HepG2 (cell line): ENCODE data around the gene EBP. TPM values are rescaled to one million over a fixed set of nuclear protein-coding genes. Genes with fewer than 3 reads are reported as not detected.
A peak's percentile ranks its signal among the peaks of the same experiment; 100 is the strongest.

Experiments used
- GABPB1 ChIP-seq: IDR thresholded peaks from 2 replicates; pipeline ENCODE4 v1.6.1; 2016; ENCODE audit warnings: mild to moderate bottlenecking, missing genetic modification reagents, moderate library complexity, missing compliant biosample characterization
- NFYC ChIP-seq: IDR thresholded peaks from 2 replicates; pipeline ENCODE4 v1.6.1; 2016; ENCODE audit warnings: missing genetic modification reagents, missing compliant biosample characterization
- POLR2A ChIP-seq, 2 experiments: IDR thresholded peaks; 2 replicates each; pipeline ENCODE4 v1.6.1; 2011; ENCODE audit warnings: low read depth in 2 of 2, low read length in 2 of 2, mild to moderate bottlenecking in 1 of 2, moderate library complexity in 1 of 2; ENCODE audit not compliant: insufficient read depth in 1 of 2
- RBFOX2 ChIP-seq: fragments of 200-400 bp; formaldehyde crosslinking; IDR thresholded peaks from 2 replicates; pipeline ENCODE4 v1.6.1; 2017; ENCODE audit warnings: low read depth, mild to moderate bottlenecking, low read length
- SAP130 ChIP-seq: IDR thresholded peaks from 2 replicates; pipeline ENCODE4 v1.6.1; 2016; ENCODE audit warnings: low read depth
- TAF15 ChIP-seq: fragments of 200-400 bp; formaldehyde crosslinking; IDR thresholded peaks from one replicate; pipeline ENCODE4 v1.6.1; 2018; ENCODE audit warnings: mild to moderate bottlenecking, low read depth, low read length; ENCODE audit not compliant: poor library complexity, severe bottlenecking
- ZFY ChIP-seq: sonication (generic); formaldehyde crosslinking; IDR thresholded peaks from 2 replicates; pipeline ENCODE4 v1.4.0; 2020; ENCODE audit warnings: missing genetic modification reagents
- ZNF264 ChIP-seq: sonication (generic); formaldehyde crosslinking; IDR thresholded peaks from 2 replicates; pipeline ENCODE4 v1.4.0; 2020; ENCODE audit warnings: missing genetic modification reagents
- polyA plus RNA-seq, 8 experiments: library from polyadenylated mRNA; depleted of rRNA in 3 of 8; stranded (reverse) in 7 of 8; unstranded in 1 of 8; fragments of >200 nt; fragmentation: Illumina TruSeq in 4 of 8; extraction: Trizol in 4 of 8; gene quantifications; 2 replicates each; pipeline versions ENCODE4 v1.2.1 to v1.2.3, GENCODE V29; 2011 to 2016; ENCODE audit warnings: low read depth in 4 of 8, missing spikeins in 1 of 8, mixed read lengths in 1 of 8; ENCODE audit not compliant: insufficient read depth in 1 of 8
- total RNA-seq, 5 experiments: library from RNA; depleted of rRNA; stranded (reverse); fragments of >200 nt; fragmentation: Illumina TruSeq; extraction: Trizol; gene quantifications; 2 replicates each; pipeline ENCODE4 v1.2.3, GENCODE V29; 2016; ENCODE audit warnings: low read depth in 1 of 5
- TF ChIP-seq, protein P1 (sequence below): sonication (generic); formaldehyde crosslinking; IDR thresholded peaks from 2 replicates; pipeline ENCODE4 v1.9.0; 2022; ENCODE audit warnings: missing genetic modification reagents, mild to moderate bottlenecking, borderline replicate concordance
- TF ChIP-seq, protein P2 (sequence below): IDR thresholded peaks from 2 replicates; pipeline ENCODE4 v1.6.1; 2012; ENCODE audit warnings: inconsistent platforms
- TF ChIP-seq, protein P3 (sequence below): sonication (generic); formaldehyde crosslinking; IDR thresholded peaks from 2 replicates; pipeline ENCODE4 v1.5.0; 2020; ENCODE audit warnings: mild to moderate bottlenecking, missing genetic modification reagents, borderline replicate concordance
- TF ChIP-seq, protein P4 (sequence below): sonication (generic); formaldehyde crosslinking; IDR thresholded peaks from 2 replicates; pipeline ENCODE4 v1.5.1; 2020; ENCODE audit warnings: mild to moderate bottlenecking, missing genetic modification reagents, moderate library complexity

Gene EBP
- total and polyA plus RNA-seq, 2 of the 13 experiments (the other 11 are each of a cell fraction or from before 2014, with no cell fraction given): 106 to 260 TPM

DNA sequence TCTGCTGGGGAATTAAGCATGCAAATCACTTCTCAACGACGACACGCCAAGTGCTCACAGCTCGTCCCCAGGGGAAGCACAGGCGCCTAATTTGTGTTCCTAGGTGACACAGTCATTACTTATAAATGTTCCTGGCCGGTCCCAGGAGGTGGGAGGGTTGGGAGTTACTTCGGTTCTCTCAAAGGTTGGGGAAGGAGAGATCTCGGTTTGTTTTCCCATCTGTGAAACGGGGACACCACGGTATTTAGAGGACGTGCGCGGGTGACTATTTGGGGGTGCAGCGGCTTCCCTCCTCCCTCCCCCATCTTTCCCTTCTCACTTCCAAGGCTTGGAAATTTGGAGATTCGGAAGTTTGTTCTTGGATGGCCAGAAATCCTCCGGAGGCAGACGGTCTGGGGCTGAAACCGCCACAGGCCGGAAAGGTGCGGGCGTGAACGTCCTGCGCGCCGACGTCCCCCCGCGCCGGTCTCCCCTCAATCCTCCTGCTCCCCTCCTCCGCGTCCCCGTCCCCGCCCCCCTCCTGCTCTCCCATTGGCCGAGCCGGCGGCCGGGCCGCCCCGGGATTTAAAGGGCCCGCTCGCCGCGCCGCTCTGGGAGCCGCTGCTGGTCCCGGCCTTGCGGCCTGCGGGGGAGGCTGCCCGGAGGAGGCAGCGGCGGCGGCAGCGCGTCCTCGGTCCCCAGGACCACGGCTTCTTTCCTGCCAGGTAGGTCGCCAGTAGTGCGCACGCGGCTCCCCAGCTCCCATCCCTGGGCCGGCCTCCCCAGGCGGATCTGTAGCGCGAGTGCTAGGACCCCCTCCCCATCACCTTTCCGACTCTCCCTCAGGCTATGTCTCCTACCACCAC, 13.0 kb upstream of the EBP start, which contains the start of gene PORCN (continued):
- TF ChIP-seq, protein P1, sequence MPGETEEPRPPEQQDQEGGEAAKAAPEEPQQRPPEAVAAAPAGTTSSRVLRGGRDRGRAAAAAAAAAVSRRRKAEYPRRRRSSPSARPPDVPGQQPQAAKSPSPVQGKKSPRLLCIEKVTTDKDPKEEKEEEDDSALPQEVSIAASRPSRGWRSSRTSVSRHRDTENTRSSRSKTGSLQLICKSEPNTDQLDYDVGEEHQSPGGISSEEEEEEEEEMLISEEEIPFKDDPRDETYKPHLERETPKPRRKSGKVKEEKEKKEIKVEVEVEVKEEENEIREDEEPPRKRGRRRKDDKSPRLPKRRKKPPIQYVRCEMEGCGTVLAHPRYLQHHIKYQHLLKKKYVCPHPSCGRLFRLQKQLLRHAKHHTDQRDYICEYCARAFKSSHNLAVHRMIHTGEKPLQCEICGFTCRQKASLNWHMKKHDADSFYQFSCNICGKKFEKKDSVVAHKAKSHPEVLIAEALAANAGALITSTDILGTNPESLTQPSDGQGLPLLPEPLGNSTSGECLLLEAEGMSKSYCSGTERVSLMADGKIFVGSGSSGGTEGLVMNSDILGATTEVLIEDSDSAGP: peak; percentile 100
- TF ChIP-seq TAF15 (peak; percentile 30), NFYC (peak; percentile 47; the same call in 1 of the 2 replicates), POLR2A (IDR thresholded peaks at IDR 0.05; ENCODE audit: insufficient read depth in 1 of 2, low read depth in 2 of 2, low read length in 2 of 2) (peak in 1 of 2 experiments; percentile 77; a peak in 2 of 4 replicates), ZNF264 (CRISPR knock-in tag) (no peak), SAP130 (CRISPR knock-in tag) (peak; percentile 13; the same call in 1 of the 2 replicates), ZFY (CRISPR knock-in tag) (peak; percentile 73), GABPB1 (CRISPR knock-in tag) (peak; percentile 38; the same call in 1 of the 2 replicates), RBFOX2 (0 out of 2 replicates have a peak, but pooled peaks have one; percentile 31)
- TF ChIP-seq, protein P2, sequence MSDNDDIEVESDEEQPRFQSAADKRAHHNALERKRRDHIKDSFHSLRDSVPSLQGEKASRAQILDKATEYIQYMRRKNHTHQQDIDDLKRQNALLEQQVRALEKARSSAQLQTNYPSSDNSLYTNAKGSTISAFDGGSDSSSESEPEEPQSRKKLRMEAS: peak; percentile 37
- TF ChIP-seq, protein P3, sequence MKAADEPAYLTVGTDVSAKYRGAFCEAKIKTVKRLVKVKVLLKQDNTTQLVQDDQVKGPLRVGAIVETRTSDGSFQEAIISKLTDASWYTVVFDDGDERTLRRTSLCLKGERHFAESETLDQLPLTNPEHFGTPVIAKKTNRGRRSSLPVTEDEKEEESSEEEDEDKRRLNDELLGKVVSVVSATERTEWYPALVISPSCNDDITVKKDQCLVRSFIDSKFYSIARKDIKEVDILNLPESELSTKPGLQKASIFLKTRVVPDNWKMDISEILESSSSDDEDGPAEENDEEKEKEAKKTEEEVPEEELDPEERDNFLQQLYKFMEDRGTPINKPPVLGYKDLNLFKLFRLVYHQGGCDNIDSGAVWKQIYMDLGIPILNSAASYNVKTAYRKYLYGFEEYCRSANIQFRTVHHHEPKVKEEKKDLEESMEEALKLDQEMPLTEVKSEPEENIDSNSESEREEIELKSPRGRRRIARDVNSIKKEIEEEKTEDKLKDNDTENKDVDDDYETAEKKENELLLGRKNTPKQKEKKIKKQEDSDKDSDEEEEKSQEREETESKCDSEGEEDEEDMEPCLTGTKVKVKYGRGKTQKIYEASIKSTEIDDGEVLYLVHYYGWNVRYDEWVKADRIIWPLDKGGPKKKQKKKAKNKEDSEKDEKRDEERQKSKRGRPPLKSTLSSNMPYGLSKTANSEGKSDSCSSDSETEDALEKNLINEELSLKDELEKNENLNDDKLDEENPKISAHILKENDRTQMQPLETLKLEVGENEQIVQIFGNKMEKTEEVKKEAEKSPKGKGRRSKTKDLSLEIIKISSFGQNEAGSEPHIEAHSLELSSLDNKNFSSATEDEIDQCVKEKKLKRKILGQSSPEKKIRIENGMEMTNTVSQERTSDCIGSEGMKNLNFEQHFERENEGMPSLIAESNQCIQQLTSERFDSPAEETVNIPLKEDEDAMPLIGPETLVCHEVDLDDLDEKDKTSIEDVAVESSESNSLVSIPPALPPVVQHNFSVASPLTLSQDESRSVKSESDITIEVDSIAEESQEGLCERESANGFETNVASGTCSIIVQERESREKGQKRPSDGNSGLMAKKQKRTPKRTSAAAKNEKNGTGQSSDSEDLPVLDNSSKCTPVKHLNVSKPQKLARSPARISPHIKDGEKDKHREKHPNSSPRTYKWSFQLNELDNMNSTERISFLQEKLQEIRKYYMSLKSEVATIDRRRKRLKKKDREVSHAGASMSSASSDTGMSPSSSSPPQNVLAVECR (CRISPR knock-in tag): peak; percentile 36; the same call in 1 of the 2 replicates
- TF ChIP-seq, protein P4, sequence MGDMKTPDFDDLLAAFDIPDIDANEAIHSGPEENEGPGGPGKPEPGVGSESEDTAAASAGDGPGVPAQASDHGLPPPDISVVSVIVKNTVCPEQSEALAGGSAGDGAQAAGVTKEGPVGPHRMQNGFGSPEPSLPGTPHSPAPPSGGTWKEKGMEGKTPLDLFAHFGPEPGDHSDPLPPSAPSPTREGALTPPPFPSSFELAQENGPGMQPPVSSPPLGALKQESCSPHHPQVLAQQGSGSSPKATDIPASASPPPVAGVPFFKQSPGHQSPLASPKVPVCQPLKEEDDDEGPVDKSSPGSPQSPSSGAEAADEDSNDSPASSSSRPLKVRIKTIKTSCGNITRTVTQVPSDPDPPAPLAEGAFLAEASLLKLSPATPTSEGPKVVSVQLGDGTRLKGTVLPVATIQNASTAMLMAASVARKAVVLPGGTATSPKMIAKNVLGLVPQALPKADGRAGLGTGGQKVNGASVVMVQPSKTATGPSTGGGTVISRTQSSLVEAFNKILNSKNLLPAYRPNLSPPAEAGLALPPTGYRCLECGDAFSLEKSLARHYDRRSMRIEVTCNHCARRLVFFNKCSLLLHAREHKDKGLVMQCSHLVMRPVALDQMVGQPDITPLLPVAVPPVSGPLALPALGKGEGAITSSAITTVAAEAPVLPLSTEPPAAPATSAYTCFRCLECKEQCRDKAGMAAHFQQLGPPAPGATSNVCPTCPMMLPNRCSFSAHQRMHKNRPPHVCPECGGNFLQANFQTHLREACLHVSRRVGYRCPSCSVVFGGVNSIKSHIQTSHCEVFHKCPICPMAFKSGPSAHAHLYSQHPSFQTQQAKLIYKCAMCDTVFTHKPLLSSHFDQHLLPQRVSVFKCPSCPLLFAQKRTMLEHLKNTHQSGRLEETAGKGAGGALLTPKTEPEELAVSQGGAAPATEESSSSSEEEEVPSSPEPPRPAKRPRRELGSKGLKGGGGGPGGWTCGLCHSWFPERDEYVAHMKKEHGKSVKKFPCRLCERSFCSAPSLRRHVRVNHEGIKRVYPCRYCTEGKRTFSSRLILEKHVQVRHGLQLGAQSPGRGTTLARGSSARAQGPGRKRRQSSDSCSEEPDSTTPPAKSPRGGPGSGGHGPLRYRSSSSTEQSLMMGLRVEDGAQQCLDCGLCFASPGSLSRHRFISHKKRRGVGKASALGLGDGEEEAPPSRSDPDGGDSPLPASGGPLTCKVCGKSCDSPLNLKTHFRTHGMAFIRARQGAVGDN (CRISPR knock-in tag): peak; percentile 47; the same call in 1 of the 2 replicates
